Neuronal stem cell (in vitro differentiated cells): ENCODE results near the gene NPHP4.

Experiments
- DNase-seq: peaks from one replicate; pipeline ENCODE4 v3.0.0-alpha.2; 2013; ENCODE audit warnings: low spot score
- H2AFZ ChIP-seq: one replicate; pipeline ENCODE4 v1.6.1; 2013; ENCODE audit warnings: mild to moderate bottlenecking, low read length, inconsistent platforms
- H2AK5ac ChIP-seq: 2 replicates; pipeline ENCODE4 v1.6.1; 2013; ENCODE audit warnings: low read depth, mild to moderate bottlenecking, inconsistent platforms, low read length, moderate library complexity, mixed read lengths
- H2BK120ac ChIP-seq: 2 replicates; pipeline ENCODE4 v1.6.1; 2013; ENCODE audit warnings: low read depth, mild to moderate bottlenecking, inconsistent platforms, low read length, moderate library complexity, mixed read lengths
- H2BK12ac ChIP-seq: one replicate; pipeline ENCODE4 v1.6.1; 2013; ENCODE audit warnings: low read length, inconsistent platforms
- H2BK15ac ChIP-seq: 2 replicates; pipeline ENCODE4 v1.6.1; 2013; ENCODE audit warnings: mild to moderate bottlenecking, low read length, inconsistent platforms, mixed read lengths
- H2BK5ac ChIP-seq: one replicate; pipeline ENCODE4 v1.6.1; 2013; ENCODE audit warnings: inconsistent platforms, mild to moderate bottlenecking, low read length, moderate library complexity
- H3K14ac ChIP-seq: one replicate; pipeline ENCODE4 v1.6.1; 2013; ENCODE audit warnings: low read length, inconsistent platforms
- H3K18ac ChIP-seq: 2 replicates; pipeline ENCODE4 v1.6.1; 2013; ENCODE audit warnings: low read length, inconsistent platforms
- H3K23ac ChIP-seq: 2 replicates; pipeline ENCODE4 v1.6.1; 2013; ENCODE audit warnings: low read depth, mild to moderate bottlenecking, mixed read lengths, low read length, inconsistent platforms; ENCODE audit not compliant: poor library complexity
- H3K27ac ChIP-seq: replicated peaks from 3 replicates; pipeline ENCODE4 v1.5.1; 2013; ENCODE audit warnings: low read length, inconsistent platforms
- H3K27me3 ChIP-seq, 3 experiments: 2 replicates each; pipeline ENCODE4 v1.6.1; 2013; ENCODE audit warnings: low read length in 3 of 3, mild to moderate bottlenecking in 2 of 3, inconsistent platforms in 1 of 3, low read depth in 1 of 3, mixed read lengths in 1 of 3, moderate library complexity in 1 of 3; ENCODE audit not compliant: control insufficient read depth in 3 of 3, insufficient read depth in 3 of 3
- H3K36me3 ChIP-seq, 2 donors: replicated peaks in 1 of 2; 2 replicates each; pipeline ENCODE4 v1.6.1; 2013; ENCODE audit warnings: low read length in 2 of 2; ENCODE audit not compliant: control insufficient read depth in 2 of 2, insufficient read depth in 2 of 2
- H3K4ac ChIP-seq: 2 replicates; pipeline ENCODE4 v1.6.1; 2013; ENCODE audit warnings: inconsistent platforms, mild to moderate bottlenecking, low read length, moderate library complexity
- H3K4me1 ChIP-seq, 2 donors: 1 replicate in 1 of 2; 2 replicates in 1 of 2; pipeline ENCODE4 v1.6.1; 2013; ENCODE audit warnings: low read length in 2 of 2, low read depth in 1 of 2; ENCODE audit not compliant: control insufficient read depth in 2 of 2, insufficient read depth in 1 of 2
- H3K4me2 ChIP-seq: one replicate; pipeline ENCODE4 v1.6.1; 2013; ENCODE audit warnings: mild to moderate bottlenecking, low read length, inconsistent platforms; ENCODE audit not compliant: insufficient read depth, poor library complexity, severe bottlenecking
- H3K4me3 ChIP-seq, 2 donors: 2 replicates each; pipeline ENCODE4 v1.5.1; 2013; ENCODE audit warnings: low read length in 2 of 2, mild to moderate bottlenecking in 2 of 2, inconsistent platforms in 1 of 2, moderate library complexity in 1 of 2
- H3K79me1 ChIP-seq: one replicate; pipeline ENCODE4 v1.6.1; 2013; ENCODE audit warnings: low read depth, mild to moderate bottlenecking, inconsistent platforms, low read length, moderate library complexity
- H3K9ac ChIP-seq: one replicate; pipeline ENCODE4 v1.6.1; 2013; ENCODE audit warnings: mild to moderate bottlenecking, low read depth, low read length, inconsistent platforms; ENCODE audit not compliant: poor library complexity
- H3K9me3 ChIP-seq, 2 donors: replicated peaks in 1 of 2; 2 replicates each; pipeline versions ENCODE3 to v1.6.1; 2013; ENCODE audit warnings: low read length in 2 of 2, mild to moderate bottlenecking in 2 of 2, inconsistent platforms in 1 of 2, low read depth in 1 of 2, mixed read lengths in 1 of 2, moderate library complexity in 1 of 2; ENCODE audit not compliant: control insufficient read depth in 2 of 2, insufficient read depth in 1 of 2
- H4K8ac ChIP-seq: one replicate; pipeline ENCODE4 v1.6.1; 2013; ENCODE audit warnings: low read depth, mild to moderate bottlenecking, inconsistent platforms, low read length, moderate library complexity
- H4K91ac ChIP-seq: one replicate; pipeline ENCODE4 v1.6.1; 2013; ENCODE audit warnings: low read length, low read depth, mild to moderate bottlenecking, inconsistent platforms; ENCODE audit not compliant: poor library complexity
- WGBS, 2 donors: extraction: QIAGEN DNeasy Blood & Tissue Kit; methylation state at CpG; one replicate each; pipeline ENCODE4 v1.1.7; 2013; ENCODE audit warnings: missing lambda C conversion rate in 2 of 2, mixed read lengths in 1 of 2; ENCODE audit not compliant: insufficient read length in 2 of 2, insufficient replicate concordance in 1 of 2; ENCODE audit errors: extremely low coverage in 2 of 2; 5-methylcytosine and 5-hydroxymethylcytosine counted together

Gene NPHP4

DNA sequence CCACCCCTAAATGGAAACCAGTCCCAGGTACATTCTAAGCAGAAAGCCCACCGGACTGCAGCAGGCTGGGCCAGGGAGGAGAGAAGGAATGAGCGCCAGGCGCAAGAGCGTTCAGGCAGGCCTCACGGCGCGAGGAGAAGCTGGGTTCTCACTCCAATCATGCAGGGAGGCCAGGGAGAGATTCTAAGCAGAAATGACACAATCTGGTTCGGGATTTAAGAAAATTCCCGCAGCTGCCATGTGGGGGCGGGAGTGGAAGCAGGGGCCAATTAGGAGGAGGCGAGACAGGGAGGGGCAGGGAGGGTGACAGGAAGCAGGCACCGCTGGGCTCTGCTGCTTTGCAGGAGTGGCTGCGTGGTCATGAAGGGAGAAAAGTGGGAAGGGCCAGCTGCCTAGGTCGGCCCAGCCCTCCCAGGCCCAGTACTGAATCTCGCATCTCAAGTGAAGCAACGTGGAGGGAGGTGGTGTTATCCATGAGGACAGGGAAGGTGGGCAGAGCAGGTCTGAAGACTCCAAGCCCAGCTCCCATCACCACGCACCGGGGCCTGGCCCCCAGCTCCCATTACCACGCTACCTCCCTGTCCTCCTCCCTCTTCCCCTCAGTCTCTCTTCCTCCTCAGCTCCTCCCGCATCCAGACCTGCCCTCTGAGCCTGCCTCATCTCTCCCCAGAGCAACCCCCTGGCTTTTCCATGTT lies 11.8 kb downstream of the NPHP4 start:
- H3K14ac ChIP-seq = peak overlapping the region; percentile 25
- no peak overlapping the region for H2BK5ac ChIP-seq
- WGBS, 2 donors = no CpG with 5 or more reads among the region's 20 CpGs
- peak overlapping the region; percentile 82 for H3K9ac ChIP-seq
- H3K4me2 ChIP-seq = no peak overlapping the region
- peak overlapping the region; percentile 21 for H2AFZ ChIP-seq
- H2BK15ac ChIP-seq = peak overlapping the region; percentile 0
- H3K18ac ChIP-seq = peak overlapping the region; percentile 69
- H3K27me3 ChIP-seq = no peaks in the 10 kb centered on the region
- H3K36me3 ChIP-seq = peaks cover 8 to 42% of the 10 kb centered on the region in 2 donors
- no peak overlapping the region for H2AK5ac ChIP-seq
- H4K8ac ChIP-seq = peak overlapping the region; percentile 88
- peak; percentile 51 for DNase-seq
- H2BK12ac ChIP-seq = no peak overlapping the region
- H3K4ac ChIP-seq = no peak overlapping the region
- peaks cover 11% of the 10 kb centered on the region for H3K79me1 ChIP-seq
- no peak overlapping the region for H2BK120ac ChIP-seq
- H3K9me3 ChIP-seq = no peaks in the 10 kb centered on the region
- no peak overlapping the region for H3K4me3 ChIP-seq
- H3K27ac ChIP-seq = peak overlapping the region; percentile 15
- H4K91ac ChIP-seq = no peak overlapping the region
- peak overlapping the region; percentile 35 for H3K23ac ChIP-seq
- peaks cover 2 to 9% of the 10 kb centered on the region in 2 donors for H3K4me1 ChIP-seq

- Histone ChIP-seq H3K9ac (peak overlapping the region; percentile 17), H3K4me3 (no peak overlapping the region), H4K8ac (no peak overlapping the region), H3K27ac (no peak overlapping the region), H3K23ac (no peak overlapping the region), H2AK5ac (peak overlapping the region; percentile 30), H3K9me3 (no peaks in the 10 kb centered on the region), H4K91ac (no peak overlapping the region), H2BK15ac (peak overlapping the region; percentile 0), H3K4ac (no peak overlapping the region), H2BK12ac (no peak overlapping the region), H3K14ac (peak overlapping the region; percentile 25), H2BK5ac (no peak overlapping the region), H3K27me3 (no peaks in the 10 kb centered on the region), H3K18ac (no peak overlapping the region), H2BK120ac (no peak overlapping the region), H3K4me2 (no peak overlapping the region), H2AFZ (no peak overlapping the region), H3K79me1 (peaks cover 9% of the 10 kb centered on the region), H3K36me3 (peaks cover 5 to 39% of the 10 kb centered on the region in 2 donors), H3K4me1 (peaks cover 2 to 9% of the 10 kb centered on the region in 2 donors)
- no CpG with 5 or more reads among the region's 16 CpGs for WGBS, 2 donors
- DNase-seq = no peak
These were observed 12.5 kb downstream of the NPHP4 start for GRCh38 chr1:5979536-5980313.

- WGBS, 2 donors = no CpG with 5 or more reads among the region's 7 CpGs
- H3K27ac ChIP-seq = no peak overlapping the region
These were observed 13.8 kb downstream of the NPHP4 start for GRCh38 chr1:5978452-5978851.

More at GRCh38 chr1:5978452-5978851, 13.8 kb downstream of the NPHP4 start:
- Histone ChIP-seq H3K36me3 (peaks cover 5 to 29% of the 10 kb centered on the region in 2 donors), H3K4me1 (peaks cover 2 to 9% of the 10 kb centered on the region in 2 donors), H3K4ac (no peak overlapping the region), H3K14ac (no peak overlapping the region), H4K8ac (no peak overlapping the region), H2AFZ (no peak overlapping the region), H3K9ac (no peak overlapping the region), H3K79me1 (peaks cover 9% of the 10 kb centered on the region), H3K18ac (no peak overlapping the region), H3K4me3 (no peak overlapping the region), H4K91ac (no peak overlapping the region), H2BK5ac (no peak overlapping the region), H2BK120ac (no peak overlapping the region), H2BK15ac (no peak overlapping the region), H3K23ac (no peak overlapping the region), H2BK12ac (no peak overlapping the region), H3K4me2 (no peak overlapping the region), H3K27me3 (no peaks in the 10 kb centered on the region), H2AK5ac (no peak overlapping the region), H3K9me3 (no peaks in the 10 kb centered on the region)
- DNase-seq = no peak
